Embryonic facial prominence (tissue), 1 donor: Measurements from ENCODE around the gene RIMS1.

Source experiments
- DNase-seq: peaks from one replicate; pipeline ENCODE4 v3.0.0-alpha.2; 2016; ENCODE audit errors: extremely low spot score

Gene RIMS1

GRCh38 chr6:72094506-72094905, 208.2 kb downstream of the RIMS1 start:
- DNase-seq = no peak

DNA sequence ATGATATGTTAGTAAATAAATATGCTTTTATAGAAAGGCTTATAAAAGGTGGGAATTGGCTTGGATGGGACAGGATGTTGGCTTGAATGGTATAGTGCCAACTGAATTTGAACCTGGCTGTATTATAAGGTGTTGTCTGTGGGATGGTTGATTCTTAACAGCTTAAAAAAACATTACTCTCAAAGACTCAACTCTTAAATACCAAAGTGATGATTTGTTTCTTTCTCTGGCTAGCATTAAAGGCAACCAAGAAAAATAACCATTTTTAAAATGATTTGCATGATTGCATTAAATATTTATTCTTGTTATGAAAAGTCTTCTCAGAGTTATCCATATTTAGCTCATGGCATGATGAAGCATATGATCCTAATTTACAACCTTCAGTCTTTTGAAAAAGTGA, 216.2 kb downstream of the RIMS1 start:
- DNase-seq = no peak

GRCh38 chr6:72111611-72112010, 225.3 kb downstream of the RIMS1 start:
- DNase-seq = no peak

DNA sequence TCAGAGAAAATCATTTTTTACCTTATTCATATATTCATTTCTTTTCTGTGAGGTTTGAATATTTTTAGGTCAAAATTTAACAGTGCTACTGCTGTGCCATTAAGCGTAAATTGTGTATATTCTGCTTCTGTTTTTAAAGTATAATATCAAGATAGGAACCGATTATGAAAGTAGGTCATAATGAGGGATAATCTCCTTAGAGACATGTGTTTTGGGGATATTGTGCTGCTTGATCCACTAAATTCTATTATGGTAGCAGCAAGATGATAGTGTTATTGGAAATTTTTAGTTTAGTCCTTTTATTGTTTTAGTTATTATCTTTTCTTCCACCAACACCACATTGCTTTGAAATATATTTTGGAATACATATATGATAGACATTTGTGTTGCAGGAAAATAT, 244.0 kb downstream of the RIMS1 start:
- no peak for DNase-seq

DNA sequence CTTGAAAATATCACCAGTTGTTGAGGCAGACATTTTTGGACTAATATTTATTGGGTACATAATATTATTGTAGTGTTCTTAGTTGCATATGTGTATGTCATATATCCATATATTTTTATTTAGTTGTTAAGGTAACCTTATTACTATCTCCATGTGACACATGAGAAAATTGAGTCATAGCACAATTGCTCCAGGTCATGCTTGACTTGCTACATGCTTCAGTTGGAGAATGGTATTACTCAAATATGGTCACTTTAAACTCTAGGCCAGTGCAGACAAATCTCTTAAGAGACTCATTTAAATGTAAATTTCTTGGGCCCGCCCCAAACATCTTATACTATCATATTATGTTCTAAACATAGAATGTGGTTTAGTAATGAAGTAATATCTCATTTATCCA, 246.1 kb downstream of the RIMS1 start:
- no peak for DNase-seq

- DNase-seq = no peak
These were observed 246.5 kb downstream of the RIMS1 start for GRCh38 chr6:72132851-72133250.

DNA sequence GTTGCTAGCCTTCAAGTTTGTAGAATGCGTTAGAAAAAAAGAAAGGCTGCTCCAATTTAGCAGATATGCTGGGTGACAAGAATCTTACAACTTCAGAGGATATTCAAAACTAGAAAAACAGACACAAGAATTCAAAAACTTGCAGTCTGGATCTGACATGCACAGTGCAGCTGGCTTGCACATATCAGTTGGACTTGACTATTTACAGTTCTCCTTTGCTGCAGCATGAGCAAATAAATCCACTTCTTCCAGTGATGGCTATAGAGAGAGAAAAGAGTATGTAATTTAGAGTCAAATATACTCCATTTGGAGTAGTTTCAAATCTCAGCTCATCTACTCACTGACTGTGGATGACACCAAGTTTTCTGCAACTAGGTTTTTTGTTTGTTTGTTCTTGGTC, 247.0 kb downstream of the RIMS1 start:
- no peak for DNase-seq

GRCh38 chr6:72140795-72141194, 254.4 kb downstream of the RIMS1 start:
- no peak for DNase-seq

- no peak for DNase-seq
These were observed 263.4 kb downstream of the RIMS1 start for GRCh38 chr6:72149715-72150114.

DNA sequence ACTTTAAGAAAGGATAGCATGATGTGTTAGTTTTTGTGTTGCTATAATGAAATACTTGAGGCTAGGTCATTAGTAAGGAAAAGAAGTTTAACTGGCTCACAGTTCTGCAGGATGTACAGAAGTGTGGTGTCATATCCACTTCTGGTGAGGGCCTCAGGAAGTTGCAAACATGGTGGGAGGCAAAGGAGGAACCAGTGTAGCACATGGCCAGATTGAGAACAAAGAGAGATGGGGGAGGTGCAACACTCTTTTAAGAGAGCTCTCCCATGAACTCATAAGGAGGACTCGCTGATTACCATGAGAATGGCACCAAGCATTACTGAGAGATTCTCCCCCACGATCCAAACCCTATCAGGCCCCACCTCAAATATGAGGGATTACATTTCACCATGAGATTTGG, 265.4 kb downstream of the RIMS1 start:
- no peak for DNase-seq

- DNase-seq = no peak
These were observed 289.6 kb downstream of the RIMS1 start for GRCh38 chr6:72175916-72176315.

- no peak for DNase-seq
These were observed 296.2 kb downstream of the RIMS1 start for GRCh38 chr6:72182337-72183246.

GRCh38 chr6:72203983-72204382, 317.6 kb downstream of the RIMS1 start:
- DNase-seq = no peak

DNA sequence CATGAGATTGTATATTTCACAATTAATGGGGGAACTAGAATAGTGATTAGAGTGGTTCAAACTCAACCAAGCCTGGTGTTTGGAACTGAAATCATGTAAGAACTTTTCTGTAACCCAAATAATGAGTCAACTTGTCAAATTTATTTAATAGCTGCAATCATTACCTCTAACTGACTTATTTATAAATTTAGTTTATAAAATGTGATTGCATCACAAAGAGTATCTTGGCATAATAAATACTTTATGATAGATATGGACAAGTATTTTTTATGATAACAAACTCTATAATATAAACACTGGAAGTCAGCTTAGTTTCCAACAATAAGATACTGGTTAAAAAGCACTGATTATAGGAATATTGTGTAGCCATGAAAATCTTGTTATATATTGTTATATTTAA, 319.1 kb downstream of the RIMS1 start:
- no peak for DNase-seq

GRCh38 chr6:72206606-72207005, 320.3 kb downstream of the RIMS1 start:
- DNase-seq = no peak

DNA sequence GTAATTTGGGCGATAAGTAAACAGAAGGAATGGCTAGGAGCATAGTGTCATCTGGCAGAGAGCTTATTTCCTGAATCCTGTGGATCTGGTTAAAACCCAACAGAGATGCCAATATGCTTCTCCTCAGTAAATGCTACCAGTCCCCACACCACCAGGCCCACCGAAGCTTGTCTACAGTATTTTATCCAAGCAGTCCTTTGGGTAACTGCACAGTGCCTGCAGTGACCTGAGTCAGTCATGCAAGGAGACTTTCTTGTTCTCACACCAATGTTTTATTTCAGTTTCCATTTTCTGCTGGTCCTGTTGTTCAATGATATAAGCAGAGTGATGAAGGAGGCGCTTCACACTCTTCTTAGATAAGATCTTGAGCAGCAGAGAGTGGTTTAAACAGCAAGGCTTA, 326.3 kb downstream of the RIMS1 start:
- no peak for DNase-seq

GRCh38 chr6:72213654-72214053, 327.3 kb downstream of the RIMS1 start:
- no peak for DNase-seq

GRCh38 chr6:72216222-72217068, 330.1 kb downstream of the RIMS1 start:
- DNase-seq = no peak

DNA sequence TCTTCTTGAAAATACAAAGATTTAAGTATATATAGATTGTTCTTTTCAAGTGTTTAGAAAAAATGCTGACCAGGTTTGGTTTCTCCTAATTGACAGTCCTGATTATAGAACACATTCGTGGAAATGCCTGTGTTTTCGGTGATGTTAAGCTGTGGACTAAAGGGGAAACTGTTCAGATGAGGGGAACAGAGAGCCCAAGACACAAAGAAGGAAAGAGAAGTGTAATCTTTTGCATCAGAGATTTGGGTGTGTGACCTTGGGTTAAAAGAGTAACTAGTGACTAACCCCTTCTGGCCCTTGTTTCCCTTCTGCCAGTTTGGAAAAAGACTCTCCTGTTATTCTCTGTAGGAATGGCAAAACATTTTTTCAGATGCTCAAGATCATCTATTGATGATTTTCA, 331.3 kb downstream of the RIMS1 start:
- DNase-seq = no peak

GRCh38 chr6:72218125-72218524, 331.8 kb downstream of the RIMS1 start:
- no peak for DNase-seq

- DNase-seq = no peak
These were observed 333.2 kb downstream of the RIMS1 start for GRCh38 chr6:72219536-72219935.

DNA sequence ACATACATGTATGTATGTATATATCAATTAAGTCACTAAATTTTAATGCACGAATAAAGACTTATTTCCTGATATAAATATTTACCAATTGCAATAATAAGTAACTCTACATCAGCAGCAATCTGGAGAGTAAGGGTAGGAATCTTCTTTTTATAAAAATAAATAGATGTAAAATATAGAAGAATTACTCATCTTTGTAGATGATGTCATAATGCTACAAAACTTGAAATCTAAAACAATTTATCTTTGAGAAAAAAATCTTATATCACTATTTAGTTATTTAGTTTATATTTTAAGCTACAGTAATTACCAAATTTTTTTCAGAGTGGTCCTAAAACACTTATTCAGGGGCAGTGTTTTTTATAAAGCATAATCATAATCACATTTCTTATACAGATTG, 351.7 kb downstream of the RIMS1 start:
- no peak for DNase-seq

DNA sequence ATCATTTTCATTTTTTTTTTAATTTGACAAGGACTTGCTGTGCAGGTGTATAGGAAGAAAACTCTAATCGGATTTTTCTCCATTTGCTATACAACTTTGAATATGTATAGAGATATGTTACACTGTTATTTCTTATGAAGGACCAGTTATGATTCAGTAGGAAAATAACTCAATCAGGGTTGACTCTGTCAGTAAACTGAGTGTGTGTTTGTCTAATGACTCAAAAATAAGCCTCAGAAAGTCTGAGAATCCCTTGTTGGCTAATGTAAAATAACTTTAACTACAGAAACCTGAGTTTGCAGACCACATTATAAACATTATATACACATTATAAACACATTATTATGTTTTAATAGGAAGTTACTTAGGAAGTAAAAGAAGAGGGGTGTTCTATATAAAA, 352.6 kb downstream of the RIMS1 start:
- DNase-seq = no peak
